CD4-positive, CD25-positive, alpha-beta regulatory T cell (primary cell): ENCODE results near the gene NUDT4. TPM values are rescaled to one million over a fixed set of nuclear protein-coding genes. Genes with fewer than 3 reads are reported as not detected.
"Not testable (repeated sequence)": the region's sequence is repeated elsewhere in the genome, so short reads cannot be mapped to it uniquely, and the experiment has no call there.

Experiments used
- ATAC-seq, 2 donors: fragments of 150-1000 bp; cut with Tn5 transposase; one replicate each; pipeline ENCODE4 v1.10.0; 2021; ENCODE audit warnings: low read depth in 2 of 2, moderate number of reproducible peaks in 2 of 2, moderate library complexity in 1 of 2
- DNase-seq, 3 donors: peaks; one replicate each; pipeline versions ENCODE4 v3.0.0 to v3.0.0-alpha.2; 2012 to 2022; ENCODE audit warnings: mixed read lengths in 1 of 3
- H3K27ac ChIP-seq: one replicate; pipeline ENCODE4 v1.7.0; 2013; ENCODE audit warnings: mild to moderate bottlenecking, low read length; ENCODE audit not compliant: insufficient read depth, poor library complexity, severe bottlenecking
- H3K27me3 ChIP-seq: one replicate; pipeline ENCODE4 v1.7.0; 2013; ENCODE audit warnings: low read length; ENCODE audit not compliant: control insufficient read depth, insufficient read depth
- H3K36me3 ChIP-seq: one replicate; pipeline ENCODE4 v1.7.0; 2013; ENCODE audit warnings: mild to moderate bottlenecking, low read length, moderate library complexity; ENCODE audit not compliant: control insufficient read depth, insufficient read depth
- H3K4me1 ChIP-seq: 2 replicates; pipeline ENCODE4 v1.7.0; 2013; ENCODE audit warnings: mild to moderate bottlenecking, low read length; ENCODE audit not compliant: insufficient read depth, control insufficient read depth, poor library complexity, severe bottlenecking
- H3K4me3 ChIP-seq: one replicate; pipeline ENCODE4 v1.7.0; 2013; ENCODE audit warnings: low read depth, mild to moderate bottlenecking, low read length, moderate library complexity
- H3K9me3 ChIP-seq, 2 experiments: 1 replicate in 1 of 2; 2 replicates in 1 of 2; pipeline ENCODE4 v1.7.0; 2013; ENCODE audit warnings: low read length in 2 of 2, mild to moderate bottlenecking in 1 of 2, moderate library complexity in 1 of 2; ENCODE audit not compliant: control insufficient read depth in 2 of 2
- H3K27ac Mint-ChIP-seq, 3 donors: one replicate each; pipeline ENCODE4 v1.8.0; 2020 to 2022; ENCODE audit warnings: mild to moderate bottlenecking in 3 of 3, mixed read lengths in 3 of 3, moderate library complexity in 2 of 3
- H3K27me3 Mint-ChIP-seq: one replicate; pipeline ENCODE4 v1.8.0; 2022; ENCODE audit warnings: mild to moderate bottlenecking, mixed read lengths
- H3K36me3 Mint-ChIP-seq: one replicate; pipeline ENCODE4 v1.8.0; 2020; ENCODE audit warnings: mixed read lengths
- H3K4me1 Mint-ChIP-seq, 4 donors: one replicate each; pipeline ENCODE4 v1.8.0; 2020 to 2022; ENCODE audit warnings: mixed read lengths in 4 of 4, mild to moderate bottlenecking in 1 of 4
- H3K4me3 Mint-ChIP-seq, 4 donors: one replicate each; pipeline ENCODE4 v1.8.0; 2020 to 2022; ENCODE audit warnings: mild to moderate bottlenecking in 4 of 4, mixed read lengths in 4 of 4, moderate library complexity in 3 of 4
- H3K9me3 Mint-ChIP-seq, 7 donors: one replicate each; pipeline ENCODE4 v1.8.0; 2020 to 2022; ENCODE audit warnings: mixed read lengths in 7 of 7, mild to moderate bottlenecking in 3 of 7, moderate library complexity in 2 of 7
- polyA plus RNA-seq, 4 donors: library from polyadenylated mRNA; unstranded; fragments of 300-500 nt; fragmentation: Illumina TruSeq; gene quantifications; one replicate each; pipeline ENCODE4 v1.2.3, GENCODE V29; 2021
- total RNA-seq: library from RNA; stranded (reverse); gene quantifications from one replicate; pipeline ENCODE4 v1.2.3, GENCODE V29; 2022

The NUDT4 gene
- total and polyA plus RNA-seq, 5 donors from 2014 or later: 36.7 to 78.2 (median 45.9) TPM

GRCh38 chr12:93390549-93391297, 13.0 kb downstream of the NUDT4 start:
- Histone ChIP-seq H3K4me3 (no peak overlapping the region), H3K36me3 (peaks cover 2% of the 10 kb centered on the region), H3K27me3 (no peaks in the 10 kb centered on the region), H3K27ac (no peak overlapping the region), H3K4me1 (no peaks in the 10 kb centered on the region), H3K9me3 (no peaks in the 10 kb centered on the region)
- Mint-ChIP-seq H3K4me1 (peaks cover 18 to 62% (median 40%) of the 10 kb centered on the region in 4 donors), H3K27me3 (no peaks in the 10 kb centered on the region), H3K9me3 (no peaks in the 10 kb centered on the region), H3K36me3 (peaks cover 8% of the 10 kb centered on the region), H3K27ac (peak overlapping the region; percentile 6 to 84 (median 47)), H3K4me3 (no peak overlapping the region)
- no peak for DNase-seq
- ATAC-seq: no peak

GRCh38 chr12:93393425-93393824, 15.7 kb downstream of the NUDT4 start:
- H3K4me3 Mint-ChIP-seq: no peak overlapping the region
- H3K9me3 Mint-ChIP-seq: no peaks in the 10 kb centered on the region
- Histone ChIP-seq H3K9me3 (no peaks in the 10 kb centered on the region), H3K36me3 (peaks cover 7% of the 10 kb centered on the region), H3K4me1 (no peaks in the 10 kb centered on the region), H3K27me3 (no peaks in the 10 kb centered on the region), H3K4me3 (no peak overlapping the region), H3K27ac (no peak overlapping the region)
- peaks cover 6 to 38% (median 26%) of the 10 kb centered on the region in 4 donors for H3K4me1 Mint-ChIP-seq
- DNase-seq: no peak
- ATAC-seq: no peak
- no peaks in the 10 kb centered on the region for H3K27me3 Mint-ChIP-seq
- H3K27ac Mint-ChIP-seq: peak overlapping the region in 1 of 3 donors; percentile 15
- H3K36me3 Mint-ChIP-seq: peaks cover 4% of the 10 kb centered on the region

GRCh38 chr12:93397412-93397811, 19.7 kb downstream of the NUDT4 start:
- Histone ChIP-seq H3K9me3 (no peaks in the 10 kb centered on the region), H3K27ac (no peak overlapping the region), H3K4me1 (no peaks in the 10 kb centered on the region), H3K36me3 (peaks cover 10% of the 10 kb centered on the region), H3K27me3 (no peaks in the 10 kb centered on the region), H3K4me3 (no peak overlapping the region)
- H3K9me3 Mint-ChIP-seq: no peaks in the 10 kb centered on the region
- ATAC-seq (no peak), DNase-seq (no peak)
- no peak overlapping the region for H3K27ac Mint-ChIP-seq
- no peaks in the 10 kb centered on the region for H3K27me3 Mint-ChIP-seq
- H3K36me3 Mint-ChIP-seq: peaks cover 11% of the 10 kb centered on the region
- H3K4me3 Mint-ChIP-seq: no peak overlapping the region
- peaks cover 0 to 9% (median 5%) of the 10 kb centered on the region in 4 donors for H3K4me1 Mint-ChIP-seq

- not testable (repeated sequence) for H3K27me3 ChIP-seq, H3K4me3 ChIP-seq, H3K4me1 Mint-ChIP-seq
Measured at GRCh38 chr12:93399183-93399863, 21.6 kb downstream of the NUDT4 start.

GRCh38 chr12:93402333-93403311, 24.9 kb downstream of the NUDT4 start:
- Mint-ChIP-seq H3K27me3 (no peaks in the 10 kb centered on the region), H3K4me1 (peaks cover 2 to 12% (median 4%) of the 10 kb centered on the region in 4 donors), H3K9me3 (no peaks in the 10 kb centered on the region), H3K36me3 (peaks cover 17% of the 10 kb centered on the region), H3K27ac (peak overlapping the region in 1 of 3 donors; percentile 56), H3K4me3 (no peak overlapping the region)
- ATAC-seq (no peak), DNase-seq (no peak)
- no peaks in the 10 kb centered on the region for H3K27me3 ChIP-seq
- H3K27ac ChIP-seq: no peak overlapping the region
- no peaks in the 10 kb centered on the region for H3K9me3 ChIP-seq
- no peaks in the 10 kb centered on the region for H3K4me1 ChIP-seq
- H3K4me3 ChIP-seq: no peak overlapping the region
- peaks cover 24% of the 10 kb centered on the region for H3K36me3 ChIP-seq

More at GRCh38 chr12:93399183-93399863, 21.6 kb downstream of the NUDT4 start:
- peaks cover 15% of the 10 kb centered on the region for H3K36me3 Mint-ChIP-seq
- not testable (repeated sequence) for H3K27ac Mint-ChIP-seq, H3K27ac ChIP-seq, H3K9me3 ChIP-seq, H3K4me3 Mint-ChIP-seq, H3K9me3 Mint-ChIP-seq, DNase-seq, H3K27me3 Mint-ChIP-seq, H3K36me3 ChIP-seq, H3K4me1 ChIP-seq
- peak; percentile 99 to 100 for ATAC-seq

GRCh38 chr12:93403988-93404803, 26.5 kb downstream of the NUDT4 start:
- H3K27me3 Mint-ChIP-seq: no peaks in the 10 kb centered on the region
- DNase-seq (no peak), ATAC-seq (no peak)
- H3K36me3 Mint-ChIP-seq: peaks cover 22% of the 10 kb centered on the region
- H3K4me1 Mint-ChIP-seq: peaks cover 6 to 14% (median 10%) of the 10 kb centered on the region in 4 donors
- Histone ChIP-seq H3K4me3 (no peak overlapping the region), H3K36me3 (peaks cover 26% of the 10 kb centered on the region), H3K27ac (no peak overlapping the region), H3K27me3 (no peaks in the 10 kb centered on the region), H3K4me1 (no peaks in the 10 kb centered on the region), H3K9me3 (no peaks in the 10 kb centered on the region)
- no peak overlapping the region for H3K27ac Mint-ChIP-seq
- no peak overlapping the region for H3K4me3 Mint-ChIP-seq
- peaks cover 0 to 1% (median 0%) of the 10 kb centered on the region in 7 donors for H3K9me3 Mint-ChIP-seq
